K562 (cell line): Measurements from ENCODE around the gene ALG9. TPM values are rescaled to one million over a fixed set of nuclear protein-coding genes. Genes with fewer than 3 reads are reported as not detected.

Source experiments
- ATAC-seq: fragments of 200-7000 bp; cut with Tn5 transposase; 3 replicates; pipeline ENCODE4 v1.9.1; 2020; ENCODE audit warnings: moderate library complexity
- BruUV-seq: library from RNA; stranded (reverse); fragments of 400-500 nt; replicated peaks from 2 replicates; lab custom pipeline; 2021; lab: Mats Ljungman, UMichigan
- CTCF ChIA-PET: fragments of 300-600 bp; formaldehyde crosslinking; extraction: SDS; loops from one replicate; lab custom pipeline; 2021; ENCODE audit warnings: low intra/inter-chr PET ratio; lab: Yijun Ruan, JAX
- POLR2A ChIA-PET: fragments of 300-600, 350-650 bp; sonication (Branson Sonifier 250); formaldehyde crosslinking; extraction: SDS; loops from one replicate; lab custom pipeline; 2021; ENCODE audit warnings: antibody characterized with exemption, inconsistent platforms; lab: Yijun Ruan, JAX
- DNase-seq, 4 experiments: peaks; one replicate each; pipeline versions ENCODE4 v3.0.0 to v3.0.0-alpha.2; 2011 to 2018; ENCODE audit warnings: low spot score in 3 of 4, mixed read lengths in 3 of 4; ENCODE audit errors: extremely low read depth in 1 of 4
- FAIRE-seq: peaks from 2 replicates; lab custom pipeline; 2011; peaks lifted over from hg19 to GRCh38; lab: Jason Lieb, UNC
- H2AFZ ChIP-seq: 2 replicates; pipeline ENCODE4 v1.6.0; 2011; ENCODE audit warnings: low read depth, low read length, control low read depth, inconsistent platforms
- H3K27ac ChIP-seq: fragments of 200-600 bp; 3 replicates; pipeline ENCODE4 v1.8.0; 2011; ENCODE audit warnings: low read depth, mild to moderate bottlenecking, control low read depth, inconsistent platforms, low read length, moderate library complexity, mixed read lengths; ENCODE audit errors: extremely low read depth
- H3K27me3 ChIP-seq, 2 experiments: fragments of 300-600 bp in 1 of 2; 2 replicates in 1 of 2; 3 replicates in 1 of 2; pipeline versions ENCODE4 v1.6.0 to v1.8.0; 2011; ENCODE audit warnings: inconsistent platforms in 2 of 2, low read length in 2 of 2, mild to moderate bottlenecking in 1 of 2, mixed read lengths in 1 of 2, moderate library complexity in 1 of 2; ENCODE audit not compliant: control insufficient read depth in 2 of 2, insufficient read depth in 2 of 2
- H3K36me3 ChIP-seq: fragments of 300-600 bp; 3 replicates; pipeline ENCODE4 v1.8.0; 2011; ENCODE audit warnings: mild to moderate bottlenecking, low read length, inconsistent platforms; ENCODE audit not compliant: control insufficient read depth, insufficient read depth
- H3K4me1 ChIP-seq, 2 experiments: fragments of 200-600 bp in 1 of 2; replicated peaks in 1 of 2; 2 replicates in 1 of 2; 3 replicates in 1 of 2; pipeline versions ENCODE4 v1.5.1 to v1.8.0; 2011; ENCODE audit warnings: inconsistent platforms in 2 of 2, low read length in 2 of 2, mild to moderate bottlenecking in 1 of 2, mixed read lengths in 1 of 2, moderate library complexity in 1 of 2; ENCODE audit not compliant: control insufficient read depth in 2 of 2, insufficient read depth in 2 of 2
- H3K4me2 ChIP-seq: 2 replicates; pipeline ENCODE4 v1.6.1; 2011; ENCODE audit warnings: low read length, control low read depth, inconsistent platforms, mixed read lengths; ENCODE audit not compliant: insufficient read depth
- H3K4me3 ChIP-seq: fragments of 200-600 bp; sonication (generic), shearing (Covaris generic); 2 replicates; pipeline ENCODE4 v1.5.1; 2016; ENCODE audit warnings: control low read depth, inconsistent platforms
- H3K79me2 ChIP-seq: fragments of 200-600 bp; 3 replicates; pipeline ENCODE4 v1.8.0; 2011; ENCODE audit warnings: low read length, inconsistent platforms; ENCODE audit not compliant: control insufficient read depth, insufficient read depth
- H3K9ac ChIP-seq, 2 experiments: 2 replicates each; pipeline versions ENCODE4 v1.6.0 to v1.6.1; 2011; ENCODE audit warnings: low read depth in 2 of 2, low read length in 2 of 2, control low read depth in 1 of 2, inconsistent platforms in 1 of 2, mild to moderate bottlenecking in 1 of 2, mixed read lengths in 1 of 2; ENCODE audit not compliant: insufficient read depth in 1 of 2
- H3K9me1 ChIP-seq: one replicate; pipeline ENCODE4 v1.6.0; 2011; ENCODE audit warnings: inconsistent platforms, mild to moderate bottlenecking, low read length, moderate library complexity; ENCODE audit not compliant: control insufficient read depth, insufficient read depth
- H3K9me3 ChIP-seq: replicated peaks from 2 replicates; pipeline ENCODE4 v1.5.1; 2011; ENCODE audit warnings: low read depth, low read length, inconsistent platforms; ENCODE audit not compliant: control insufficient read depth, insufficient read depth
- H4K20me1 ChIP-seq: replicated peaks from 2 replicates; pipeline ENCODE4 v1.6.1; 2011; ENCODE audit warnings: low read length, inconsistent platforms, mixed read lengths; ENCODE audit not compliant: control insufficient read depth, insufficient read depth
- DIDO1 ChIP-seq: fragments of 450-650 bp; IDR thresholded peaks from 2 replicates; pipeline ENCODE4 v1.6.1; 2016; ENCODE audit warnings: low read depth, missing biosample characterization, missing genetic modification characterization
- HNRNPL ChIP-seq: fragments of 200-400 bp; formaldehyde crosslinking; IDR thresholded peaks from 2 replicates; pipeline ENCODE4 v1.6.1; 2017; ENCODE audit warnings: low read depth, mild to moderate bottlenecking, low read length
- KLF16 ChIP-seq: IDR thresholded peaks from 2 replicates; pipeline ENCODE4 v1.6.1; 2016; ENCODE audit warnings: antibody characterized with exemption
- SNRNP70 ChIP-seq: fragments of 200-400 bp; formaldehyde crosslinking; optimal IDR thresholded peaks from 2 replicates; pipeline ENCODE3; 2017; ENCODE audit warnings: low read depth, low read length
- TAF9B ChIP-seq: fragments of 450-650 bp; IDR thresholded peaks from 2 replicates; pipeline ENCODE4 v1.6.1; 2018; ENCODE audit warnings: mild to moderate bottlenecking; ENCODE audit not compliant: partially characterized antibody
- TEAD1 ChIP-seq, 2 experiments: fragments of 450-650 bp in 1 of 2; sonication (generic) in 1 of 2; formaldehyde crosslinking; IDR thresholded peaks; 2 replicates each; pipeline versions ENCODE4 v1.4.0 to v1.8.0; 2020 to 2022; ENCODE audit warnings: mild to moderate bottlenecking in 2 of 2, missing genetic modification reagents in 1 of 2
- XRCC3 ChIP-seq: fragments of 450-650 bp; IDR thresholded peaks from 2 replicates; pipeline ENCODE4 v1.6.1; 2017; ENCODE audit warnings: mild to moderate bottlenecking, moderate library complexity
- ZNF197 ChIP-seq: fragments of 200-800 bp; sonication (Bioruptor generic); IDR thresholded peaks from 2 replicates; pipeline ENCODE4 v1.6.1; 2016; ENCODE audit warnings: low read depth, missing genetic modification characterization, missing compliant biosample characterization
- ZNF41 ChIP-seq: fragments of 250-450 bp; sonication (Bioruptor Pico); conservative IDR thresholded peaks from 2 replicates; pipeline ENCODE4 v1.4.0; 2020; ENCODE audit warnings: mild to moderate bottlenecking
- whole genome bisulfite sequencing: fragments of 100-300 bp; shearing (Covaris generic); methylation state at CpG from one replicate; pipeline ENCODE4 v1.1.6; 2016; ENCODE audit warnings: low coverage, mixed read lengths; ENCODE audit not compliant: insufficient coverage; ENCODE audit errors: missing lambda C conversion rate; 5-methylcytosine and 5-hydroxymethylcytosine counted together
- in situ Hi-C: fragments of 300-500 bp; cut with MboI; formaldehyde crosslinking; loops from 4 replicates; pipeline ENCODE4 v1.15.0; 2018; ENCODE audit warnings: inconsistent platforms, mixed read lengths
- intact Hi-C: fragments of 100-400 bp; cut with micrococcal nuclease; formaldehyde crosslinking; loops from 2 replicates; pipeline ENCODE4 v1.14.2; 2022
- polyA plus RNA-seq, 8 experiments: library from polyadenylated mRNA; depleted of rRNA in 4 of 8; stranded (reverse) in 5 of 8; unstranded in 3 of 8; fragments of >200 nt; fragmentation: Nextera tagmentation in 2 of 8; fragmentation: Illumina TruSeq in 1 of 8; extraction: Ambion mirVana in 2 of 8; extraction: Trizol in 1 of 8; gene quantifications; 2 replicates each; pipeline versions ENCODE4 v1.2.1 to v1.2.3, GENCODE V29; 2011 to 2014; ENCODE audit warnings: inconsistent platforms in 1 of 8, missing spikeins in 1 of 8
- total RNA-seq, 7 experiments: library from RNA; depleted of rRNA in 6 of 7; stranded (reverse); fragments of >200 nt in 6 of 7; fragmentation: Illumina TruSeq in 2 of 7; extraction: Trizol in 2 of 7; gene quantifications; 2 replicates each; pipeline versions ENCODE4 v1.2.1 to v1.2.3, GENCODE V29; 2011 to 2021; ENCODE audit warnings: low replicate concordance in 1 of 7
- TF ChIP-seq, protein P1 (sequence below): sonication (generic); formaldehyde crosslinking; IDR thresholded peaks from 2 replicates; pipeline ENCODE4 v1.8.0; 2022; ENCODE audit warnings: mild to moderate bottlenecking, missing genetic modification reagents
- TF ChIP-seq, protein P2 (sequence below): fragments of 450-650 bp; formaldehyde crosslinking; IDR thresholded peaks from 2 replicates; pipeline ENCODE4 v1.4.0; 2022; ENCODE audit warnings: missing genetic modification characterization

Gene ALG9
- total and polyA plus RNA-seq, 9 of the 15 experiments (the other 6 are each of a cell fraction or from before 2014, with no cell fraction given), result 11.5 to 40.5 (median 24.9) TPM

DNA sequence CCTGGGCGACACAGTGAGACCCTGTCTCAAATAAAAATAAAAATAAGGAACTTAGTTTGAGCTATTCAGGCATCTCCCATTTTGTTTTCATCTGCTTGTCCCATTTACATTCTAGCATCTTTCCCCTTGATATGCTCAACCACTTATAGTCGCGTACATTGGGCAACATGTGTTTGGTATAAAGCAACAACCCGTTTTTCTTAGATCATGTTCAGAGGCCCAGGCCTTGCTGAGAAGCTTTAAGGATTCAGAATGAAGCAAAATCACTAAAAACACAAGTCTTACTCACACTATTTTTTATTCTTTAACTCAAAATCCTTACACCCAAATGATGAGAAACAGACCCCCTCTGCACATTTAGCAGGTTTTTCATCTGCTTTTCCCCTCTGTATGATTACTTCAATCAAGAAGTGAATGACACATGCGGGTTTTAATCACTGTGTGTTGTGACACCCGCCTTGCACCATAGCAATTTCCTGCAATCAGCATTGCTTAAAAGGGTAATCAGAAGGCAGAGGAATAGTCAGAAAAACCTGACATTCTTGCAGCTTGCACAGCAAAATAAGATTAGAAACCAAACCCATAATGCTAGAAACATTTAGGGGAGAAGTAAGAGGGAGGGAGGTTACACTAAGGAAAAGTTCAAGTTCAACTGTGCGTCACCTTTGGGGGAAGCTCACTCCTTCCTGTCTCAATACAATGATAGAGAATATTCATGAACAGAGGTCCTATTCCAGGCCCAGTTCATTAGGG is 25.9 kb downstream of the ALG9 start (continued):
- TF ChIP-seq, protein P1, sequence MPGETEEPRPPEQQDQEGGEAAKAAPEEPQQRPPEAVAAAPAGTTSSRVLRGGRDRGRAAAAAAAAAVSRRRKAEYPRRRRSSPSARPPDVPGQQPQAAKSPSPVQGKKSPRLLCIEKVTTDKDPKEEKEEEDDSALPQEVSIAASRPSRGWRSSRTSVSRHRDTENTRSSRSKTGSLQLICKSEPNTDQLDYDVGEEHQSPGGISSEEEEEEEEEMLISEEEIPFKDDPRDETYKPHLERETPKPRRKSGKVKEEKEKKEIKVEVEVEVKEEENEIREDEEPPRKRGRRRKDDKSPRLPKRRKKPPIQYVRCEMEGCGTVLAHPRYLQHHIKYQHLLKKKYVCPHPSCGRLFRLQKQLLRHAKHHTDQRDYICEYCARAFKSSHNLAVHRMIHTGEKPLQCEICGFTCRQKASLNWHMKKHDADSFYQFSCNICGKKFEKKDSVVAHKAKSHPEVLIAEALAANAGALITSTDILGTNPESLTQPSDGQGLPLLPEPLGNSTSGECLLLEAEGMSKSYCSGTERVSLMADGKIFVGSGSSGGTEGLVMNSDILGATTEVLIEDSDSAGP (CRISPR knock-in tag), result no peak
- no peak for TF ChIP-seq ZNF197 (CRISPR knock-in tag)
- TF ChIP-seq TAF9B, result no peak
- no peak for TF ChIP-seq HNRNPL

DNA sequence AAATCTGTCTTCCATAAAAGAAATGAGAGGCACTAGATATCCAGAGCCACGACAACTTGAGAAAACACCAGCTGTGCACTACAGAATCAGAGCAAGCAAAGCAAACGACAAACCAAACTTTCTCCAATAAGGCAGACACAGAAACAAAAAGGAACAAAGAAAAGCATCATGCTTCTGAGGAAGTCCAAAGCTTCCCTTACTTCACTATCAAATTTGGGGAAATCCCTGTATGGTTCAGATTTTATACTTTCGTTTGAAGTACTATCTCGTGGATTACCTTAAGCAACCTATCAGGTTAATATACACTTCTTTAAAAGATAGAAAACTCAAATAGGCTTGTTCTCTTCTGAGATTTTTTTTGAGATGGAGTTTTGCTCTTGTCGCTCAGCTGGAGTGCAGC is 27.7 kb downstream of the ALG9 start:
- WGBS, result 67% methylated on average over 5 of the region's 5 CpGs
- intact Hi-C loops (no loop called here), in situ Hi-C loops (loop anchor here (5.0 to 10.0 kb wide), 2 partner anchors 241 to 389 kb away; partner anchors contain the start of gene SIK2)
- FAIRE-seq (no peak), ATAC-seq (no peak), DNase-seq (no peak)
- Histone ChIP-seq H3K4me2 (no peak overlapping the region), H3K4me1 (peaks cover 0 to 3% of the 10 kb centered on the region in 2 experiments; a peak in 2 of 5 replicates), H3K36me3 (peaks cover 37% of the 10 kb centered on the region), H4K20me1 (no peaks in the 10 kb centered on the region), H3K4me3 (no peak overlapping the region), H3K79me2 (no peaks in the 10 kb centered on the region), H3K9ac (no peak overlapping the region), H2AFZ (no peak overlapping the region), H3K27me3 (no peaks in the 10 kb centered on the region), H3K9me3 (no peaks in the 10 kb centered on the region), H3K9me1 (no peaks in the 10 kb centered on the region), H3K27ac (no peak overlapping the region)
- BruUV-seq, result no TSS peak
- ChIA-PET POLR2A (no interaction called here), CTCF (no interaction called here)
- no peak for TF ChIP-seq SNRNP70
- no peak for TF ChIP-seq ZNF41 (CRISPR knock-in tag)
- TF ChIP-seq KLF16, result no peak
- TF ChIP-seq DIDO1 (tag), result no peak
- TF ChIP-seq, protein P2, sequence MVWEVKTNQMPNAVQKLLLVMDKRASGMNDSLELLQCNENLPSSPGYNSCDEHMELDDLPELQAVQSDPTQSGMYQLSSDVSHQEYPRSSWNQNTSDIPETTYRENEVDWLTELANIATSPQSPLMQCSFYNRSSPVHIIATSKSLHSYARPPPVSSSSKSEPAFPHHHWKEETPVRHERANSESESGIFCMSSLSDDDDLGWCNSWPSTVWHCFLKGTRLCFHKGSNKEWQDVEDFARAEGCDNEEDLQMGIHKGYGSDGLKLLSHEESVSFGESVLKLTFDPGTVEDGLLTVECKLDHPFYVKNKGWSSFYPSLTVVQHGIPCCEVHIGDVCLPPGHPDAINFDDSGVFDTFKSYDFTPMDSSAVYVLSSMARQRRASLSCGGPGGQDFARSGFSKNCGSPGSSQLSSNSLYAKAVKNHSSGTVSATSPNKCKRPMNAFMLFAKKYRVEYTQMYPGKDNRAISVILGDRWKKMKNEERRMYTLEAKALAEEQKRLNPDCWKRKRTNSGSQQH (CRISPR knock-in tag), result no peak
- TF ChIP-seq TEAD1 (CRISPR knock-in tag; IDR thresholded peaks at IDR 0.05), result no peak
- no peak for TF ChIP-seq XRCC3
- TF ChIP-seq, protein P1 (CRISPR knock-in tag), result no peak
